Ovary (tissue), 3 donors: ENCODE measurements around the gene PTPRG.

Experiments used
- CTCF ChIP-seq, 3 donors: fragments of 450-650 bp in 2 of 3; fragments of 200-600 bp in 1 of 3; IDR thresholded peaks; one replicate each; pipeline versions ENCODE4 v1.5.1 to v1.8.0; 2016 to 2022; ENCODE audit warnings: antibody characterized with exemption in 3 of 3, mild to moderate bottlenecking in 1 of 3
- EP300 ChIP-seq: sonication (generic); formaldehyde crosslinking; IDR thresholded peaks from one replicate; pipeline ENCODE4 v1.6.1; 2017; ENCODE audit warnings: antibody characterized with exemption
- POLR2A ChIP-seq: fragments of 450-650 bp; IDR thresholded peaks from one replicate; pipeline ENCODE4 v1.6.1; 2017; ENCODE audit warnings: antibody characterized with exemption, mild to moderate bottlenecking, moderate library complexity
- donor health status: DM: no; HTN: no; CAD: no.

GRCh38 chr3:61563313-61564271 is 2.2 kb downstream of the PTPRG start:
- no peak for TF ChIP-seq CTCF (IDR thresholded peaks at IDR 0.05)
- TF ChIP-seq POLR2A = no peak
- no peak for TF ChIP-seq EP300
